ENCODE data around the gene PUM2. TPM values are rescaled to one million over a fixed set of nuclear protein-coding genes. Genes with fewer than 3 reads are reported as not detected.

The PUM2 gene
- total and polyA plus RNA-seq, 2 of the 8 experiments (the other 6 are each of a cell fraction or from before 2014, with no cell fraction given): 46.6 to 114 TPM

DNA sequence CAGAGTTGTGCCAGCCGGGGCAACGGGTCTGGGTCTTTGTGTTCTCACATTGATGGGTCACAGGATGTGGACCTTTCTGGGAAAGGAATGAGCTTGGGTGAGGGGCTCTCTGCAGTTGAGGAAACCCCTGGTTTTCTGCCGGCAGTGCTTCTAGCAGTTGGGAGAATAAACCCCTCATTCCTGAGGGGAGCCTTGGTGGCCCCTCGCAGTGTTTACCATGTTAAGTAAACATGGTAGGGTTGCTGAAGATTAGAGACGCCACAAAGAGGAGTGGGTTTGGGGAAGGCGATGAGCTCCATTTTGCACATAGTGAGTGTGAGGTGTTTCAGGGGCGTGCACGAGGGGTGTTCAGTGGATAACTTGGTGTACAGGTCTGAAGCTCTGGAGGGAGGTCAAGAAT is 27.7 kb upstream of the PUM2 start:
- H3K4me3 ChIP-seq (ENCODE audit: extremely low read depth in 1 of 4, insufficient read depth in 2 of 4, low read depth in 3 of 4, low read length in 4 of 4): no peak overlapping the region
- peak overlapping the region; percentile 40; the same call in 1 of the 2 replicates for H2AFZ ChIP-seq (ENCODE audit: low read length)
- H3K79me1 ChIP-seq (ENCODE audit: low read depth, low read length): no peaks in the 10 kb centered on the region
- H3K23ac ChIP-seq (ENCODE audit: insufficient read length): no peak overlapping the region
- H3K9me3 ChIP-seq (ENCODE audit: insufficient read depth in 2 of 2, low read depth in 1 of 2, low read length in 1 of 2): no peaks in the 10 kb centered on the region
- DNase-seq (ENCODE audit: low read depth in 1 of 2, low spot score in 2 of 2) (no peak), FAIRE-seq (no peak)
- H2BK12ac ChIP-seq (ENCODE audit: low read depth, low read length): no peak overlapping the region
- H3K4me1 ChIP-seq (replicated peaks in 1 of 4; ENCODE audit: control insufficient read depth in 3 of 4, insufficient read depth in 4 of 4, low read length in 3 of 4): peaks cover 0 to 5% (median 2%) of the 10 kb centered on the region in 4 experiments; a peak in 5 of 7 replicates
- no peaks in the 10 kb centered on the region for H3K27me3 ChIP-seq (replicated peaks in 1 of 4; ENCODE audit: control insufficient read depth in 3 of 4, extremely low read depth in 1 of 4, insufficient read depth in 3 of 4, low read length in 3 of 4)
- H4K5ac ChIP-seq (ENCODE audit: insufficient read length, low read depth, low read length): no peak overlapping the region
- TF ChIP-seq RXRA (IDR thresholded peaks at IDR 0.05; ENCODE audit: insufficient read depth, low read depth, low read length): no peak
- TF ChIP-seq POU5F1 (IDR thresholded peaks at IDR 0.05; ENCODE audit: low read depth, low read length): no peak
- no peak for TF ChIP-seq GABPA (IDR thresholded peaks at IDR 0.05; ENCODE audit: borderline replicate concordance, insufficient read depth, low read length)
- TF ChIP-seq RAD21 (IDR thresholded peaks at IDR 0.05 in 1 of 2, conservative IDR thresholded peaks at IDR 0.05 in 1 of 2; ENCODE audit: low read depth in 2 of 2, low read length in 2 of 2): no peak
- H3K79me2 ChIP-seq (ENCODE audit: control insufficient read depth in 1 of 2, insufficient read depth in 2 of 2, low read length in 2 of 2): no peaks in the 10 kb centered on the region
- no peak overlapping the region for H2AK5ac ChIP-seq (ENCODE audit: low read depth, low read length)
- no peaks in the 10 kb centered on the region for H4K20me1 ChIP-seq (replicated peaks in 1 of 2; ENCODE audit: control insufficient read depth in 1 of 2, insufficient read depth in 2 of 2, low read length in 2 of 2)
- no peak overlapping the region for H2BK120ac ChIP-seq (replicated peaks; ENCODE audit: low read depth, low read length)
- H2BK20ac ChIP-seq (ENCODE audit: low read length): no peak overlapping the region
- H4K91ac ChIP-seq (replicated peaks; ENCODE audit: insufficient read length, low read length): no peak overlapping the region
- no peak overlapping the region for H3K4ac ChIP-seq (replicated peaks; ENCODE audit: insufficient read length, low read depth, low read length)
- no peak overlapping the region for H2BK5ac ChIP-seq (ENCODE audit: low read depth, low read length)
- no peaks in the 10 kb centered on the region for H3K36me3 ChIP-seq (ENCODE audit: control insufficient read depth in 2 of 4, insufficient read depth in 4 of 4, low read length in 3 of 4)
- H3K4me2 ChIP-seq (ENCODE audit: insufficient read depth in 1 of 2, low read depth in 2 of 2, low read length in 2 of 2): no peak overlapping the region
- no peak overlapping the region for H4K8ac ChIP-seq (ENCODE audit: extremely low read depth, insufficient read depth, low read length)
- CTCF ChIA-PET (ENCODE audit: partially characterized antibody): interaction anchor here (0.6 to 14.6 kb wide), 46 partner anchors 9 to 656 kb away, joined by 3 to 152 read pairs (median 6); partner anchors contain the start of genes HS1BP3 and RHOB
- H2BK15ac ChIP-seq (ENCODE audit: low read length): no peak overlapping the region
- POLR2A ChIA-PET (ENCODE audit: partially characterized antibody): interaction anchor here (0.6 to 2.4 kb wide), 6 partner anchors 9 to 111 kb away, joined by 3 to 10 read pairs (median 3); partner anchors contain the start of gene RHOB
- no peak overlapping the region for H3K27ac ChIP-seq (ENCODE audit: low read depth, low read length)
- H3K18ac ChIP-seq (ENCODE audit: extremely low read depth, low read length): no peak overlapping the region
- no peak overlapping the region for H3K56ac ChIP-seq (replicated peaks; ENCODE audit: insufficient read length, low read depth, low read length)
- H3K23me2 ChIP-seq (ENCODE audit: low read depth, low read length): no peaks in the 10 kb centered on the region
- no peak overlapping the region for H3K14ac ChIP-seq (ENCODE audit: insufficient read length)
- H3K9ac ChIP-seq (replicated peaks in 1 of 4; ENCODE audit: extremely low read depth in 1 of 4, low read depth in 3 of 4, low read length in 3 of 4): no peak overlapping the region
- WGBS, 2 experiments (ENCODE audit: extremely low coverage in 1 of 2, insufficient coverage in 1 of 2, insufficient read length in 1 of 2, insufficient replicate concordance in 2 of 2, low coverage in 1 of 2, low lambda C conversion rate in 2 of 2, missing lambda C conversion rate in 1 of 2): 84% methylated on average over 8 of the region's 8 CpGs; no CpG with 5 or more reads in 1 of the 2 experiments

Data from H1 (cell line).